SU-DHL-6 (cell line): ENCODE data around the gene RPS6KC1.

Experiments used
- CTCF ChIP-seq: fragments of 200-600 bp; sonication (generic); IDR thresholded peaks from one replicate; pipeline ENCODE4 v1.5.1; 2017; ENCODE audit warnings: antibody characterized with exemption, mild to moderate bottlenecking, low read length, moderate library complexity; ENCODE audit not compliant: insufficient read depth, poor library complexity, severe bottlenecking
- EZH2phosphoT487 ChIP-seq: fragments of 200-600 bp; sonication (generic), shearing (Covaris generic); conservative IDR thresholded peaks from 2 replicates; pipeline ENCODE4 v1.6.1; 2018; ENCODE audit warnings: mild to moderate bottlenecking, antibody characterized with exemption, low read length, moderate library complexity, mixed read lengths

- TF ChIP-seq CTCF, result no peak
- TF ChIP-seq EZH2phosphoT487, result no peak
These were observed 194.3 kb downstream of the RPS6KC1 start for GRCh38 chr1:213245260-213245910.
